GM19455 (cell line): ENCODE data around the gene TMEM119.
"Not testable (repeated sequence)": the region's sequence is repeated elsewhere in the genome, so short reads cannot be mapped to it uniquely, and the experiment has no call there.

Experiments used
- ATAC-seq: cut with Tn5 transposase; IDR thresholded peaks from one replicate; pipeline ENCODE4 v1.9.1; 2021; ENCODE audit not compliant: unreplicated experiment

TMEM119 gene

DNA sequence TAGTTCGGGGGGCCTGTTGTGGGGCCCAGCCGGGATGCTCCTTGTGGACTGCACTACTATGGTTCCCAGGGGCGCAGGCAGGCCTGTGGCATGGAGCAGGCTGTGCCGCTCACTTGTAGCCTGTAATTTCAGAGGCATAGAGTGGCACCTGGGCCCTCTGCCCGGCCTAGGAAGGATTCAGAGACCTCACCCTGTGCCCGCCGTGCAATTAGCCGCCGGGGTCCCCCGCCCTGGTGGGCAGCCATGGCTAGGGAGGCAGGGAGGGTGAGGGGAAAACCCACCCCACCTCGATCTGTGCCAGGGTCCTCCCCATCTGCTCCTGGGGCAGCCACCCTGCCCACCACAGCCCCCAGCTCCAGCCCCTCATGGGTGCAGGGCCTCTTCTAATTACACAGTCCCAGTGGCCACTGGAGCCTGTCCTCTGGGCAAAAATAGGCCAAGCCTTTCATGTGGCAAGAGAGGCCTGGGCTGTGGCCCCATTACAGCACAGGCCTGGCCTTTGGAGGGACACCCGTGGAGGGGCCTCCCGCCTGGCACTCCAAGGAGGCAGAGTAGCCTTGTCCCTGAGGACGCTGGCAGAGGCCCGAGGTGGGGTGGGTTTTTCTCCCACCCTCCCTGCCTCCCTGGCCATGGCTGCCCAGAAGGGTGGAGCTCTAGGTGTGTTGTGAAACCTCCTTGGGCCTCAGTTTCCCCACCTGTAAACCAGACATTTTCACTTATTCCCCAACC, 5.3 kb upstream of the TMEM119 start:
- ATAC-seq = no peak

- ATAC-seq = no peak
Measured at GRCh38 chr12:108602209-108602705, 4.4 kb upstream of the TMEM119 start.

DNA sequence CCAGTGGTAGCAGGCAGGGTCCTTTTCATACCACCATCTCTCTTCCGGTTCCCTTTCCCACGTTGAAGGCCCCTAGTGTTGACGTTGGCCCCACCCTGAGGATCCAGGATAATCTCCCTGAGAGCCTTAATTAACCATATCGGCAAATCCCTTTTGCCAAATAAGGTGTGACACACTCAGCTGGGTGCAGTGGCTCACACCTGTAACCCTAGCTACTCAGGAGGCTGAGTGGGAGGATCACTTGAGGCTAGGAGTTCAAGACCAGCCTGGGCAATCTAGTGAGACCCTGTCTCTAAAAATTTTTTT, 2.8 kb upstream of the TMEM119 start:
- ATAC-seq = no peak

DNA sequence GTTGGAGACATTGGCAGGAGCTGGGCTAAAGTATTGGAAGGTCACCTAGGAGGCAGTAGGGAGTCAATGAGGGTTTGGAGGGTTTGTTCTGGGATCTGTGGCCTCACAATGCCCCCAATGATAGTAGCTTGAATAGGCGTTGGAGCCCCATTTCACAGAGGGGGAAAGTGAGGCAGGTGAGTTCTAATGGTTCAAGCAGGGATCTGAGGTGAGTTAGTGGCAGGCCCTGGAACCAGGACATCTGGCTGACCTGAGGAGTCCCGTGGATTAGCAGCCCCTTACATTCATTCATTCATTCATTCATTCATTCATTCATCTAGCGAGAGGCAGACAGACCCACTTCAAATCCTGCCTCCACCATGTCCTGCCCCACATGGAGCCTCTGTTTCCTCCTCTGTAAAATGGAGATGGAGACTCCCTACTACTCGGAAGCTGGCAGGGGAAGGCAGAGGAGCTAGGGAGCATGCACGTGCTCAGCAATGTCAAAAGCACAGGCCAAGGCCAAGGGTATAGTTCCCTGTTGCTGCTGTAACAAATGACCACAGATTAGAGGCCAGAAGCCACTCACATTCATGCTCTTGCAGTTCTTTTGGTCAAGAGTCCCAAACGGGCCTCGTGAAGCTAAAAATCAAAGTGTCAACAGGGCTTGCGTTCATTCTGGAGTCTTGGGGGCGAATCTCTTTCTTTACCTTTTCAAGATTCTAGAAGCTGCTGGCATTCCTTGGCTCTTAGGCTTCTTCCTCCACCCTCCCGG, 2.2 kb upstream of the TMEM119 start:
- ATAC-seq = no peak

- no peak for ATAC-seq
Measured at GRCh38 chr12:108599541-108599940, 1.7 kb upstream of the TMEM119 start.

- no peak for ATAC-seq
Measured at GRCh38 chr12:108598553-108599250, 818 bp upstream of the TMEM119 start.

DNA sequence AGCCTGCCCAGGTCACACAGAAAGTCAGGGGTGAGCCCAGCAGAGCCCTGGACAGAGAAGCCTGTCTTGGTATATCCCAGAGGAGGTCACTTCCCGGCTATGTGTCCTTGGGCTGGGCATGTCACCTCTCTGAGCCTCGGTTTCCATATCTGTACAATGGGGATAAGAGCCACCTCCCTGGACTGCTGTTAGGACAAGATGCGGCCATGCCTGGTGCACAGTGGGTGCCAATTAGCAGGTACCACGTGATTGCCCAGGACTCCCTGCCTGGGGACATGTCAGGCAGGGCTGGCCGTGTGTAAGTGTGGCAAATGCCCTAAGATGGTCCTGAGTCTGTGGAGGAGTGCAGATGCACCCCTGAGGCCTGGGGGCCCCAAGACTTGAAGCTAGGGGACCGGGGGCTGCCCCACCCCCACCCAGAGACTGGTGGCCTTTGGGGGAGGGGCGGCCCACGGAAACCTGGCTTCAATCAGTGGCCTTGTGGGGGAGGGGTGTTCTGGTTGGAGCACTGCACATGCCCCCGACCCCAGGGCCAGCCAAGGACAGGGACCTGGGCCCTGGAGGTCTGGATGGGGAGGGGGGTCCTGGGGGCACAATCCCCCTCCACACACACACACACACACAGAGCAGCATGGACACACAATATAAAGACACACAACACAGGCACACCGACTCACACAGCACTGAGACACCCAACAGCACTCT, 878 bp downstream of the TMEM119 start:
- no peak for ATAC-seq

DNA sequence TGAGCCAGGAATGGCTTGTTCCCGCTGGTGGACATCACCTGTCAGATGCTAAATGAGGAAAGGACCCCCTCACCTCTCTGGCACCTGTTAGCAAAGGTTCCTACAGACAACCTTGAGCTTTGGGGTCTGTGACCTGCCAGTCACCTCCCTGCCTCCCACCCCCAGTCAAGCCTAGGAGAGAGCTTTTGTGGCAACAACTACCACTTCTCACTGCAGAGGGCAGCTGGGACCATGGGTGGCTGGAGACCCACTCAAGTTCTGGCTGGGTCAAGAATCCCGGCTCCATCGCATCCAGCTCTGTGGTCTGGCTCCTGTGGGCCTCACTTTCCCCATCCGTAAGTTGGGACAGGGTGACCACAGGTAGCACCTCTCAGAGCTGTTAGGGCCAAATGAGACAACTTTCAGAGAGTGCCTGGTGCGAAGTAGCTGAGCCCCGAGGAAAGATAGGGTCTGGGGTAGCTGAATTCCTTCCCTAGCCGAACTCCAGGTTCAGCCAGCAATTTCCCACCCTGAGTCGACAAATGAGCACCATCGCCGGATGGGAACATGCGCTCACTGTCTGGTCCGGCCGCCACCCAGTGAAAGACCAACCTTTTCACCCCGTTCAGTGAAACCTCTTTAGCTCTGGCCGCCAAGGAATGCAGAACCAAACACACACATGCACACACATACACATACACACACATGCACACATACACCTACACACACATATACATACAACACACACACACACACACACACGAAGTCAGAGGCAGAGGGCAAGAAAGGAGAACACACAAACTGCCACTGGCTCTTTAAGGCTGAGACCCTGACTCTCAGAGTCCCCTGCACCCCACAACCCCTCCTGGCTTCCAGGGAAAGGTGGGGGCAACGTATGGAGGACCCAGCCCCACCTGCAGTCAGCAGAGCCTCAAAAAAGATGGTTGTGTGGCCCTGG, 1.9 kb downstream of the TMEM119 start:
- ATAC-seq = no peak

- ATAC-seq = no peak
Measured at GRCh38 chr12:108594960-108595710, 2.7 kb downstream of the TMEM119 start.

GRCh38 chr12:108594323-108594903, 3.5 kb downstream of the TMEM119 start:
- ATAC-seq = no peak

GRCh38 chr12:108592033-108592909, 5.6 kb downstream of the TMEM119 start:
- ATAC-seq = no peak

GRCh38 chr12:108591267-108591980, 6.5 kb downstream of the TMEM119 start:
- ATAC-seq = no peak

GRCh38 chr12:108590463-108590862, 7.4 kb downstream of the TMEM119 start:
- not testable (repeated sequence) for ATAC-seq

- ATAC-seq = no peak
Measured at GRCh38 chr12:108589840-108590229, 8.0 kb downstream of the TMEM119 start.

DNA sequence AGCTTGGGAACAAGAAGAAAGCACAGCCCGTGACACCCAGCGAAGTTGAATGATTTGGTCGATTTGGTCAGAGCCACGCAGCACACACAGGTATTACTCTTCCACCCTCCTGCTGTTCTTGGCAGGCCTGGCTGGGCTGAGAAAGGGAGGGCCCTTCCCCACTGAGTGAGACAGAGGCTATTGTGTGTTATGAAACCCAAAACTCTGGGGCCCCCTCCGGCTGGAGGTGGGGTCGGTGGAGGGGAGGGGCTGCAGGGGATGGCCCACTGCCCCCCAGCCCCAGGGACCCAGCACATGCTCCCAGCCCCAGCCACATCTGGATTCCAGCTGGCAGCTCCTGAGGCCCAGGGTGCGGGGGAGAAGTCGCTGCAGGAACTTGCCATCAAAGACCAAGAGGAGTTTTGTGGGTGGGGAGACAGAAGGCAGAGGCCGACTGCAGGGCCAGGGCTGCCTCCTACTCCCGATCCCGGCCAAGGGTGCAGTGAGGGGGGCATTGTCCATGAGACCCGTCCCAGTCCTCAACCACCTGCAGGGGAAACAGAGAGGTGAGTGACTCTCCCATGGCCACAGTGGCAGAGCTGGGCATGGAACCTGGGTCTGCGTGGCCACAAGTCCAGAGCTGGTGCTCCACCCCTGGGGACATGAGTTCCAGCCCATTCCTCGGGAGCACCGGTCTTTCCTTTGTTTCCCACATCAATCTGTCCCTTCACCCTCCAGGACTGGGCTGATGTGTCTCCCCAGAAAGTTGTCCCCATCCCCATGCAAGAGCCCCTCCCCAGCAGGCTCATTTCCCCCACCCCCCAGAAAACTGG, 8.7 kb downstream of the TMEM119 start:
- ATAC-seq = no peak

DNA sequence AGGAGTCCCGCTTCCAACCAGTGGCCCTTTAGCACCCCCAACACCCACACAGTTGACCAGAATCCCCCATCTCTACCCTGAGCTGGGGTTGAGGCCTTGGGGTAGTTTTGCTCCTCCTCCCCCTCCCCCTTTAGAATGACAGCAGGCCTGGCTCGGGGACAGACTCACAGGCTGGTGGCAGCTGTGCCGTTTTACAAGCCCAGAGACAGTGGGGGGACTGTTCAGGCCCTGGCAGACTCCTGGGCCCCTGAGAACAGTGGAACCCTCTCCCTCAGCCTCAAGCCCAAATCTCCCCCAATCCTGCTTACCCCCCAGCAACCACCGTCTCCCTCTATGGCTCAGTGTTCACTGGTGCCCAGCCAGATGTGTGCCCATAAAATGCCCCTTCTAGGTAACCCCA, 10.1 kb downstream of the TMEM119 start:
- no peak for ATAC-seq

GRCh38 chr12:108586306-108586705, 11.6 kb downstream of the TMEM119 start:
- no peak for ATAC-seq
